Astrocyte (in vitro differentiated cells and primary cell): ENCODE results near the gene PTPN22. TPM values are rescaled to one million over a fixed set of nuclear protein-coding genes. Genes with fewer than 3 reads are reported as not detected.

Experiments
- DNase-seq: peaks from one replicate; pipeline ENCODE4 v3.0.0-alpha.2; 2010; ENCODE audit warnings: low read depth
- FAIRE-seq: peaks from 2 replicates; lab custom pipeline; 2011; peaks lifted over from hg19 to GRCh38; lab: Jason Lieb, UNC
- H2AFZ ChIP-seq: 2 replicates; pipeline ENCODE4 v1.6.0; 2012; ENCODE audit warnings: low read depth, low read length, inconsistent platforms
- H3K27ac ChIP-seq: 2 replicates; pipeline ENCODE4 v1.5.1; 2011; ENCODE audit warnings: low read depth, low read length, inconsistent platforms
- H3K27me3 ChIP-seq: 2 replicates; pipeline ENCODE4 v1.6.0; 2011; ENCODE audit warnings: low read length, inconsistent platforms; ENCODE audit not compliant: insufficient read depth
- H3K36me3 ChIP-seq: 2 replicates; pipeline ENCODE4 v1.5.1; 2011; ENCODE audit warnings: low read length, inconsistent platforms; ENCODE audit not compliant: insufficient read depth
- H3K4me1 ChIP-seq: 2 replicates; pipeline ENCODE4 v1.5.1; 2011; ENCODE audit warnings: low read length, inconsistent platforms; ENCODE audit not compliant: insufficient read depth
- H3K4me2 ChIP-seq: 2 replicates; pipeline ENCODE4 v1.6.0; 2012; ENCODE audit warnings: low read length, inconsistent platforms
- H3K4me3 ChIP-seq: 2 replicates; pipeline ENCODE4 v1.5.1; 2011; ENCODE audit warnings: low read depth, mild to moderate bottlenecking, low read length, inconsistent platforms; ENCODE audit not compliant: insufficient read depth
- H3K79me2 ChIP-seq: 2 replicates; pipeline ENCODE4 v1.6.0; 2012; ENCODE audit warnings: mild to moderate bottlenecking, low read length, inconsistent platforms; ENCODE audit not compliant: insufficient read depth
- H3K9ac ChIP-seq: 2 replicates; pipeline ENCODE4 v1.6.0; 2012; ENCODE audit warnings: mild to moderate bottlenecking, low read length, inconsistent platforms
- H3K9me3 ChIP-seq: 2 replicates; pipeline ENCODE4 v1.5.1; 2012; ENCODE audit warnings: low read depth, mild to moderate bottlenecking, low read length, inconsistent platforms; ENCODE audit not compliant: insufficient read depth
- H4K20me1 ChIP-seq: 2 replicates; pipeline ENCODE4 v1.6.0; 2012; ENCODE audit warnings: low read length, inconsistent platforms; ENCODE audit not compliant: insufficient read depth
- H3K27ac Mint-ChIP-seq: one replicate; pipeline ENCODE4 v1.8.0; 2021; ENCODE audit warnings: mild to moderate bottlenecking, mixed read lengths; ENCODE audit not compliant: unreplicated experiment
- H3K27me3 Mint-ChIP-seq: one replicate; pipeline ENCODE4 v1.8.0; 2021; ENCODE audit warnings: low read depth, mixed read lengths; ENCODE audit not compliant: unreplicated experiment
- H3K36me3 Mint-ChIP-seq: one replicate; pipeline ENCODE4 v1.8.0; 2021; ENCODE audit warnings: low read depth, mixed read lengths; ENCODE audit not compliant: unreplicated experiment
- H3K4me1 Mint-ChIP-seq: one replicate; pipeline ENCODE4 v1.8.0; 2021; ENCODE audit warnings: low read depth, mixed read lengths; ENCODE audit not compliant: unreplicated experiment
- H3K4me3 Mint-ChIP-seq: one replicate; pipeline ENCODE4 v1.8.0; 2021; ENCODE audit warnings: mild to moderate bottlenecking, moderate library complexity, mixed read lengths; ENCODE audit not compliant: unreplicated experiment
- H3K9me3 Mint-ChIP-seq: one replicate; pipeline ENCODE4 v1.8.0; 2021; ENCODE audit warnings: mild to moderate bottlenecking, mixed read lengths; ENCODE audit not compliant: unreplicated experiment
- EZH2 ChIP-seq: IDR thresholded peaks from 2 replicates; pipeline ENCODE4 v1.6.1; 2012; ENCODE audit warnings: mild to moderate bottlenecking, low read length, inconsistent platforms; ENCODE audit not compliant: insufficient read depth
- total RNA-seq: library from RNA; stranded (reverse); gene quantifications from 2 replicates; pipeline ENCODE4 v1.2.1, GENCODE V29; 2021
- TF ChIP-seq, protein P1 (sequence below): IDR thresholded peaks from 2 replicates; pipeline ENCODE4 v1.5.1; 2011; ENCODE audit warnings: low read depth, mild to moderate bottlenecking, inconsistent platforms, low read length, moderate library complexity; ENCODE audit not compliant: insufficient read depth

The PTPN22 gene
- total RNA-seq, 1 donor from 2014 or later: 1.3 TPM

- no peaks in the 10 kb centered on the region for H3K36me3 Mint-ChIP-seq
- Histone ChIP-seq H3K36me3 (no peaks in the 10 kb centered on the region), H3K4me1 (peaks cover 16% of the 10 kb centered on the region), H3K9ac (no peak overlapping the region), H3K4me2 (no peak overlapping the region), H3K27me3 (no peaks in the 10 kb centered on the region), H3K27ac (no peak overlapping the region), H3K4me3 (no peak overlapping the region), H3K9me3 (no peaks in the 10 kb centered on the region), H2AFZ (no peak overlapping the region), H4K20me1 (no peaks in the 10 kb centered on the region), H3K79me2 (no peaks in the 10 kb centered on the region)
- H3K27me3 Mint-ChIP-seq: peaks cover 3% of the 10 kb centered on the region
- peaks cover 13% of the 10 kb centered on the region for H3K4me1 Mint-ChIP-seq
- no peak for TF ChIP-seq EZH2
- TF ChIP-seq, protein P1, sequence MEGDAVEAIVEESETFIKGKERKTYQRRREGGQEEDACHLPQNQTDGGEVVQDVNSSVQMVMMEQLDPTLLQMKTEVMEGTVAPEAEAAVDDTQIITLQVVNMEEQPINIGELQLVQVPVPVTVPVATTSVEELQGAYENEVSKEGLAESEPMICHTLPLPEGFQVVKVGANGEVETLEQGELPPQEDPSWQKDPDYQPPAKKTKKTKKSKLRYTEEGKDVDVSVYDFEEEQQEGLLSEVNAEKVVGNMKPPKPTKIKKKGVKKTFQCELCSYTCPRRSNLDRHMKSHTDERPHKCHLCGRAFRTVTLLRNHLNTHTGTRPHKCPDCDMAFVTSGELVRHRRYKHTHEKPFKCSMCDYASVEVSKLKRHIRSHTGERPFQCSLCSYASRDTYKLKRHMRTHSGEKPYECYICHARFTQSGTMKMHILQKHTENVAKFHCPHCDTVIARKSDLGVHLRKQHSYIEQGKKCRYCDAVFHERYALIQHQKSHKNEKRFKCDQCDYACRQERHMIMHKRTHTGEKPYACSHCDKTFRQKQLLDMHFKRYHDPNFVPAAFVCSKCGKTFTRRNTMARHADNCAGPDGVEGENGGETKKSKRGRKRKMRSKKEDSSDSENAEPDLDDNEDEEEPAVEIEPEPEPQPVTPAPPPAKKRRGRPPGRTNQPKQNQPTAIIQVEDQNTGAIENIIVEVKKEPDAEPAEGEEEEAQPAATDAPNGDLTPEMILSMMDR: no peak
- no peaks in the 10 kb centered on the region for H3K9me3 Mint-ChIP-seq
- DNase-seq (no peak), FAIRE-seq (no peak)
- peak overlapping the region; percentile 23 for H3K27ac Mint-ChIP-seq
- no peak overlapping the region for H3K4me3 Mint-ChIP-seq
Observed at GRCh38 chr1:113872219-113872935, 865 bp upstream of the PTPN22 start.

- Histone ChIP-seq H3K27ac (no peak overlapping the region), H2AFZ (no peak overlapping the region), H3K79me2 (no peaks in the 10 kb centered on the region), H3K36me3 (no peaks in the 10 kb centered on the region), H3K4me3 (no peak overlapping the region), H4K20me1 (no peaks in the 10 kb centered on the region), H3K4me2 (no peak overlapping the region), H3K9me3 (no peaks in the 10 kb centered on the region), H3K4me1 (peaks cover 16% of the 10 kb centered on the region), H3K27me3 (no peaks in the 10 kb centered on the region), H3K9ac (no peak overlapping the region)
- DNase-seq (no peak), FAIRE-seq (no peak)
- no peak overlapping the region for H3K4me3 Mint-ChIP-seq
- no peaks in the 10 kb centered on the region for H3K9me3 Mint-ChIP-seq
- no peak overlapping the region for H3K27ac Mint-ChIP-seq
- TF ChIP-seq, protein P1: no peak
- no peak for TF ChIP-seq EZH2
- peaks cover 13% of the 10 kb centered on the region for H3K4me1 Mint-ChIP-seq
- peaks cover 3% of the 10 kb centered on the region for H3K27me3 Mint-ChIP-seq
- H3K36me3 Mint-ChIP-seq: no peaks in the 10 kb centered on the region
Observed at GRCh38 chr1:113870778-113871177, 734 bp downstream of the PTPN22 start.

DNA sequence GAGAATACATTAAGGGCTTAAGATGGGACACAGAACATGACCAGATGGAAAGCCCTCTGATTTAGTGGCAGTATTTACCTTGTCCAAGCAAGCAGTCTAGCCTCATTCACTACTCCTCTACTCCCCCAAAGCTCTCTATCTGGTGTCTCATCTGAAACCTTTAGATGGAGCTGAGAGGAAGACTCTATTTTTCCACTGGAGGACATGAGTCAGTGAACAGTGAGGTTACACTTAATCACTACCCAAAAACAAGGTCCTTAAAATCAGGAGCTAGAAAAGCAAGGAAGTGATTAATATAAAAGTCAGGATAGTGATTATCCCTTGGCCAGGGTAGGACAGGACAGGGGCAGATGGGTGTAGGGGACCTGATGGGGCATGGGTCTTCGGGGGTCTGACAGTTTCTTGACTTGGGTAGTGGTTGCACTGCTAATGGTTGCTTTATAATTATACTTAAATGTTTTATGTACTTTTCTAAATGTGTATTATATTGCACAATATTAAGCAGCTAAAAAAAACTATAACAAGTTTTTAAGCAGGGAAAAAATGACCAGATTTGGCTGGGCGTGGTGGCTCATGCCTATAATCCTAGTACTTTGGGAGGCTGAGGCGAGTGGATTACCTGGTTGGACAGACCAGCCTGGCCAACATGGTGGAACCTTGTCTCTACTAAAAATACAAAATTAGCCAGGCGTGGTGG, 3.0 kb downstream of the PTPN22 start:
- Histone ChIP-seq H3K36me3 (no peaks in the 10 kb centered on the region), H2AFZ (no peak overlapping the region), H3K4me3 (no peak overlapping the region), H3K27me3 (no peaks in the 10 kb centered on the region), H3K4me1 (peaks cover 11% of the 10 kb centered on the region), H3K9me3 (no peaks in the 10 kb centered on the region), H3K79me2 (no peaks in the 10 kb centered on the region), H3K9ac (no peak overlapping the region), H3K27ac (peak overlapping the region; percentile 29), H3K4me2 (peak overlapping the region; percentile 24), H4K20me1 (no peaks in the 10 kb centered on the region)
- H3K27ac Mint-ChIP-seq: no peak overlapping the region
- peaks cover 13% of the 10 kb centered on the region for H3K4me1 Mint-ChIP-seq
- H3K4me3 Mint-ChIP-seq: no peak overlapping the region
- peak; percentile 67 for DNase-seq
- TF ChIP-seq, protein P1: no peak
- TF ChIP-seq EZH2: no peak
- H3K36me3 Mint-ChIP-seq: no peaks in the 10 kb centered on the region
- no peak for FAIRE-seq
- H3K9me3 Mint-ChIP-seq: no peaks in the 10 kb centered on the region
- peaks cover under 1% of the 10 kb centered on the region for H3K27me3 Mint-ChIP-seq
